Vagina (tissue), 2 donors: ENCODE data around the gene SECTM1.

Experiments used
- CTCF ChIP-seq, 3 experiments: fragments of 450-650 bp in 2 of 3; fragments of 200-600 bp in 1 of 3; sonication (generic) in 1 of 3; IDR thresholded peaks; one replicate each; pipeline ENCODE4 v1.5.1; 2017 to 2019; ENCODE audit warnings: antibody characterized with exemption in 3 of 3, mild to moderate bottlenecking in 2 of 3, moderate library complexity in 2 of 3
- POLR2AphosphoS5 ChIP-seq, 2 donors: sonication (generic); formaldehyde crosslinking; IDR thresholded peaks; one replicate each; pipeline ENCODE4 v1.9.0; 2017; ENCODE audit warnings: antibody characterized with exemption in 2 of 2, mild to moderate bottlenecking in 2 of 2, low read depth in 1 of 2; ENCODE audit not compliant: insufficient read depth in 1 of 2

- TF ChIP-seq CTCF (IDR thresholded peaks at IDR 0.05) (no peak), POLR2AphosphoS5 (IDR thresholded peaks at IDR 0.05; ENCODE audit: insufficient read depth in 1 of 2, low read depth in 1 of 2) (no peak)
Observed at GRCh38 chr17:82277851-82278250, 55.7 kb downstream of the SECTM1 start.
